Activated naive CD8-positive, alpha-beta T cell treated with anti-CD3 and anti-CD28 coated beads, Interleukin-2, amount 10 ng/mL, durations not matched to agents 7 days and 5 days (primary cell): Measurements from ENCODE around the gene NDEL1. TPM values are rescaled to one million over a fixed set of nuclear protein-coding genes. Genes with fewer than 3 reads are reported as not detected.
A peak's percentile ranks its signal among the peaks of the same experiment; 100 is the strongest.

Experiments
- ATAC-seq: fragments of 150-1000 bp; cut with Tn5 transposase; one replicate; pipeline ENCODE4 v1.10.0; 2021; ENCODE audit warnings: low read depth, moderate library complexity
- POLR2A ChIA-PET: fragments of 350-600 bp; sonication (Branson Sonifier 250); formaldehyde crosslinking; loops from one replicate; lab custom pipeline; 2021; ENCODE audit warnings: antibody characterized with exemption; lab: Charles Lee
- DNase-seq: peaks from one replicate; pipeline ENCODE4 v3.0.0; 2021
- H3K27ac Mint-ChIP-seq: one replicate; pipeline ENCODE4 v1.8.0; 2022; ENCODE audit warnings: mild to moderate bottlenecking, mixed read lengths
- H3K27me3 Mint-ChIP-seq: one replicate; pipeline ENCODE4 v1.8.0; 2022; ENCODE audit warnings: mild to moderate bottlenecking, moderate library complexity, mixed read lengths
- H3K36me3 Mint-ChIP-seq: one replicate; pipeline ENCODE4 v1.8.0; 2021; ENCODE audit warnings: mild to moderate bottlenecking, mixed read lengths
- H3K4me1 Mint-ChIP-seq: one replicate; pipeline ENCODE4 v1.8.0; 2021; ENCODE audit warnings: mixed read lengths
- H3K4me3 Mint-ChIP-seq: one replicate; pipeline ENCODE4 v1.8.0; 2022; ENCODE audit warnings: mild to moderate bottlenecking, moderate library complexity, mixed read lengths
- H3K9me3 Mint-ChIP-seq: one replicate; pipeline ENCODE4 v1.8.0; 2021; ENCODE audit warnings: mixed read lengths
- total RNA-seq, 2 experiments: library from RNA; stranded (reverse); gene quantifications; one replicate each; pipeline ENCODE4 v1.2.3, GENCODE V29; 2021

NDEL1 gene
- total RNA-seq, 2 experiments from 2014 or later, result 68.4 to 79.0 TPM

DNA sequence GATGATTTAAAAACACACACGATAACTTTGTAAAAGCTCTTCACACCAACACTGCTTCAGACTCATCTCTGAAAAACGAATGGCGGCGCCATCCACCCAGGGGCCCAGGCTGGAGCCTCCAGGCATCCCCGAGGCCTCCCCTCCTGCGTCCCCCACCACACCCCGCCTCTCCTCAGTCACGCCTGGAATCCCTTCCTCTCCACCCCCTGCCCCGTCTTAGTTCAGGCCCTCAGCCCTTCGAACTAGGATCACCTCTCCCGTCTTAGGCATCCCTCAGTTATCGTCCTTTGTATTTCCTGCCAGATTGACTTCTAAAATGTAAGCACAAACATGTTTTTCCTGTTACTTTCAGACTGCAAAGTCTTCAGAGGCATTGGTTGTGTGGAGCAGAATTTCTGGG is 58.3 kb downstream of the NDEL1 start:
- no peaks in the 10 kb centered on the region for H3K27me3 Mint-ChIP-seq
- peaks cover 11% of the 10 kb centered on the region for H3K36me3 Mint-ChIP-seq
- no peak overlapping the region for H3K27ac Mint-ChIP-seq
- DNase-seq (no peak), ATAC-seq (no peak)
- no peak overlapping the region for H3K4me3 Mint-ChIP-seq
- POLR2A ChIA-PET, result no interaction called here
- no peaks in the 10 kb centered on the region for H3K9me3 Mint-ChIP-seq
- no peaks in the 10 kb centered on the region for H3K4me1 Mint-ChIP-seq

DNA sequence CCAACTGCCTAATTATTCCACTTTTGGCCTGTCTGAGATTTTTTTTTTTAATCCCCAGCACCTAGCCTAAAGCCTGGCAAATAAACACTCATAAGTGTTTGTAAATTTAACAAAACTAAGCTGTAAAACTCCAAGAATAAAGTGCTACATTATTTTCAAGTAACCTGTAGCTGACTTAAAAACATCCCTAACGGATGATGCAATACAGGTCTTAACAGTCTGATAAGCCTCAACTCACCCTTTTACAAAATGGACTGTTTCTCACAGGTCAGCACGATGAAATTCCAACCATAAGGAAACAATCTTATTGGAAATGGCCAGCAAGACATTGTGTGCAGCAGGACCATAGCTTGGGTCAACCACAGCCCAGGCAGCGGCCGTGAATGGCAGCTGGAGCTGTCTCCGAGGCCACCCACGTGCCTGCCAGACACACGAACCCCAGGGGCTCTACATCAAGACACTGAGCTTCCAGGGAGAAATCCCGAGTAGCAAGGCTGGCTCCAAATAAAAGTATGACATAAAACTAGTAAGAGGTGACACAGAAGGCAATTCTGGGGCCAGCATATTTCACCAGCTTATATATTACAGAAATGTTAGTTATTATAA is 58.9 kb downstream of the NDEL1 start:
- H3K27ac Mint-ChIP-seq, result no peak overlapping the region
- H3K4me3 Mint-ChIP-seq, result no peak overlapping the region
- H3K4me1 Mint-ChIP-seq, result peaks cover 2% of the 10 kb centered on the region
- no peaks in the 10 kb centered on the region for H3K27me3 Mint-ChIP-seq
- DNase-seq (no peak), ATAC-seq (no peak)
- peaks cover 11% of the 10 kb centered on the region for H3K36me3 Mint-ChIP-seq
- POLR2A ChIA-PET, result no interaction called here
- no peaks in the 10 kb centered on the region for H3K9me3 Mint-ChIP-seq

DNA sequence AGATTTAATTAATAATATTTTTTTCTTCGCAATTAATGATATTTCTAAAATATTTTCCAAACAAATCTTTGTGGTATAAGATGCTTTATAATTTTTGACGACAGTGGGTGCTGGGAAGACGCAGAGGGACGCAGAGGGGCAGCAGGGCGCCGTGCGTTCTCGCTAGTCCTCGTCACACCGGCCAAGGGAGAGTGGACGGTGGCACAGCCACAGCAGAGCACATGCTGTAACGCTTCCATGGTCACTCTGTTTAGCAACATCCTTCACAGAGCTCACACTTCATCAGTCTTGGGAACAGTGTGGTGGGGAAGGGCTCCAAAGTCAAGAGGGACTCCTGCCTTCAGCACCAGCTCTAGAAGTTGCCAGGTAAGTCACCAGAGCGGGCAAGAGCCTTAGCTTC is 60.4 kb downstream of the NDEL1 start:
- H3K27me3 Mint-ChIP-seq, result no peaks in the 10 kb centered on the region
- H3K4me3 Mint-ChIP-seq, result no peak overlapping the region
- ATAC-seq (no peak), DNase-seq (no peak)
- peaks cover 4% of the 10 kb centered on the region for H3K36me3 Mint-ChIP-seq
- H3K4me1 Mint-ChIP-seq, result peaks cover 7% of the 10 kb centered on the region
- POLR2A ChIA-PET, result no interaction called here
- no peak overlapping the region for H3K27ac Mint-ChIP-seq
- H3K9me3 Mint-ChIP-seq, result no peaks in the 10 kb centered on the region

DNA sequence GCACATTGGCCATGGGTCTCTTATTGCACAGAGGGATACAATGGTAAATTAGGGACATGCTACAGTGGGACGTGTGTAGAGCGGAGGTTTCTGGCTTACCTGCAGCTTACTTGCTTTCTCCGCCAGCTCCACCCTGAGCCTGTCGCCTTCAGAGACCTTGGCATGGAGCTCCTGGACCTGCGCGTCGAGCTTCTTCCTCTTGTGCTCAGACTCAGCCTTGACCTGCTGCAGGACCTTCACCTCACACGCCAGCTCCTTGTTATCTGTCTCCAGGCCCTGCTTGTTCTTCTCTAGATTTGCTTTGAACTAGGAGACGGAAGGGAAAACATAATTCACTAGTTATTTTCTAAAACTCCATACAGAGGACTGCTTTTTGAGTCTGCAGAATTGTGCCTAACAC is 63.5 kb downstream of the NDEL1 start:
- H3K4me3 Mint-ChIP-seq, result no peak overlapping the region
- POLR2A ChIA-PET, result no interaction called here
- peaks cover 3% of the 10 kb centered on the region for H3K36me3 Mint-ChIP-seq
- ATAC-seq (no peak), DNase-seq (no peak)
- no peaks in the 10 kb centered on the region for H3K9me3 Mint-ChIP-seq
- peaks cover 7% of the 10 kb centered on the region for H3K4me1 Mint-ChIP-seq
- H3K27ac Mint-ChIP-seq, result no peak overlapping the region
- H3K27me3 Mint-ChIP-seq, result no peaks in the 10 kb centered on the region

GRCh38 chr17:8499614-8500013 is 63.9 kb downstream of the NDEL1 start:
- POLR2A ChIA-PET, result no interaction called here
- peaks cover 3% of the 10 kb centered on the region for H3K36me3 Mint-ChIP-seq
- peaks cover 7% of the 10 kb centered on the region for H3K4me1 Mint-ChIP-seq

GRCh38 chr17:8500609-8501008 is 64.9 kb downstream of the NDEL1 start:
- Mint-ChIP-seq H3K27me3 (no peaks in the 10 kb centered on the region), H3K4me1 (peaks cover 7% of the 10 kb centered on the region), H3K9me3 (no peaks in the 10 kb centered on the region), H3K36me3 (peaks cover 3% of the 10 kb centered on the region), H3K27ac (no peak overlapping the region), H3K4me3 (no peak overlapping the region)
- no peak for ATAC-seq
- DNase-seq, result no peak
- POLR2A ChIA-PET, result interaction anchor here (0.5 kb wide), 1 partner anchor 134 kb away, joined by 3 read pairs; no protein-coding TSS in a partner anchor

More at GRCh38 chr17:8499614-8500013, 63.9 kb downstream of the NDEL1 start:
- ATAC-seq (peak; percentile 75), DNase-seq (no peak)
- Mint-ChIP-seq H3K4me3 (no peak overlapping the region), H3K9me3 (no peaks in the 10 kb centered on the region), H3K27me3 (no peaks in the 10 kb centered on the region), H3K27ac (no peak overlapping the region)

- DNase-seq, result no peak
- Mint-ChIP-seq H3K27me3 (no peaks in the 10 kb centered on the region), H3K36me3 (peaks cover under 1% of the 10 kb centered on the region), H3K9me3 (no peaks in the 10 kb centered on the region), H3K4me1 (peaks cover 7% of the 10 kb centered on the region), H3K27ac (no peak overlapping the region), H3K4me3 (no peak overlapping the region)
- POLR2A ChIA-PET, result no interaction called here
- no peak for ATAC-seq
These were observed 66.4 kb downstream of the NDEL1 start for GRCh38 chr17:8502126-8502525.

GRCh38 chr17:8503368-8503767 is 67.7 kb downstream of the NDEL1 start:
- H3K27me3 Mint-ChIP-seq, result no peaks in the 10 kb centered on the region
- H3K27ac Mint-ChIP-seq, result no peak overlapping the region
- no peaks in the 10 kb centered on the region for H3K36me3 Mint-ChIP-seq
- DNase-seq (no peak), ATAC-seq (no peak)
- peaks cover 7% of the 10 kb centered on the region for H3K4me1 Mint-ChIP-seq
- H3K9me3 Mint-ChIP-seq, result no peaks in the 10 kb centered on the region
- H3K4me3 Mint-ChIP-seq, result no peak overlapping the region
- POLR2A ChIA-PET, result no interaction called here

DNA sequence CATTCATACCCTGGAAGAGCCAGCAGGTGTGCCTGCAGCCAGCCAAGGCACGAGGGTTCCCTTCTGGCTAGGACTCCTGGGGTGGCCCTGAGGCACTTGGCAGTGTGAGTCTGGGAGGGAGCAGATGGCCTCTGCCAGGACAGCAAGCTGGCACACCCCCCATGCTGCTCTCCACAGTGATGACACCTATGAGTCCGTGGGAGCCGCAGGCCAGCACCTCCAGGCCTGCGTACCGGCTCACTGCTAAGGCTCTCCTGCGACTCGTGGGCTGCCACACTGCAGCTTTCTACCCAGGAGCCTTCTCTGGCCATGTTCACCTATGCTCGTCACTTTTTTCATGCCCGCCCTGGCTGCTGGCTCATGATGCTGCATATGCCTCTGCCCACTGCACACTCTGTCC is 68.1 kb downstream of the NDEL1 start:
- H3K36me3 Mint-ChIP-seq, result no peaks in the 10 kb centered on the region
- ATAC-seq, result no peak
- no peaks in the 10 kb centered on the region for H3K27me3 Mint-ChIP-seq
- no peak overlapping the region for H3K27ac Mint-ChIP-seq
- H3K9me3 Mint-ChIP-seq, result no peaks in the 10 kb centered on the region
- no peak overlapping the region for H3K4me3 Mint-ChIP-seq
- H3K4me1 Mint-ChIP-seq, result peaks cover 7% of the 10 kb centered on the region
- POLR2A ChIA-PET, result no interaction called here
- no peak for DNase-seq

DNA sequence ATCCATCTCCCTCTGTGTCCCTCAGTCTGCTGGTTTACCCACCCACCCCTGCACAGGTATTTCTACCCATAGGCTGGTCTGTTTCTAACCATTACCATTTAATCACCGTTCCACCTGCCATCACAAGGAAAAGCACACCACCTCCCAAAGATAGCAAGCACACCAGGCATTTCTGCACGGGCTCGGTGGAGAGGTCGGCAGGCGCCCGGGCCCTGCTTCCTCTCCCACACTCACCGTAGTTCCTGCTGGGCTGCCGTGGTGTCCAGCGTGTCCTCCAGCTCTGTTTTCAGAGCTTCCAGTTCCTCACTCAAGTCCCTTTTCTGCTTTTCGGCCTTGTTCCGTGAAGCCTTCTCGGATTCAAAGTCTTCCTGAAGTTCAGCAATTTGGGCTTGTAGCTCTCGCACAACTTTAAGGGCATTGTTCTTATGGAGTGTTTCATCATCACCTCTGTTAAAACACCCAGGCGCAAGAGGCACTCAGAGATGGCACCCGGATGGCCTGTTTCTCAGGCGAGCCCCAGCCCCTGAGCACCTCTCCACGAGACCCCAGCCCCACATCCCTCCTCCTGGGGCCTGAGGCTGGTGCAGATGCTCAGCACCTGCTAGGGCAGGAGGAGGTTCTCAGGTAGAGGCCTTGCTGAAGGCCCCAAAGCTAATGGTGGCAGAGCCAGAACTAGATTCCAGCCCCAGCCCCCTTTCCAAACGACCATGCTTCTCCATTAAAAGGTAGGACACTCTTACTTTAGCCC is 69.0 kb downstream of the NDEL1 start:
- Mint-ChIP-seq H3K4me1 (peaks cover 4% of the 10 kb centered on the region), H3K9me3 (no peaks in the 10 kb centered on the region), H3K27ac (no peak overlapping the region), H3K36me3 (no peaks in the 10 kb centered on the region), H3K27me3 (no peaks in the 10 kb centered on the region), H3K4me3 (no peak overlapping the region)
- DNase-seq, result no peak
- ATAC-seq, result no peak
- POLR2A ChIA-PET, result no interaction called here

DNA sequence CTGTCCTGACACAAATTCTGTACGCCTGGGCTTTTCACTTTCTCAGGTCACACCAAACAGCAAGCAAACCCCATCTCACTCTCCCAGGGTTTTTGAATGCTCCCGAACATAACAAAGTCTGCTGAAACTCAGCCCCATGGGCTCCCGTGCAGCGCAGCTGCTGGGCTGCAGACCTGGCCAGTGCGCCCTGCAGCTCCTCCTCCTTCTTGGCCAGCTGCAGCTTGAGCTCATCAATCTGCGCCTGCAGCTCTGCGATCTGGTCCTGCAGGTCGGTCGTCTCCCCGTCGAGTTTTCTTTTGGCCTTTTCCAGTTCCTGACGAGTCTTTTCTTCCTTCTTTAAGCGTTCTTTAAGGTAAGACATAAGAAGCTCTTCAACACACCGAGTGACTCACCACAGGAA is 70.5 kb downstream of the NDEL1 start:
- no peaks in the 10 kb centered on the region for H3K36me3 Mint-ChIP-seq
- POLR2A ChIA-PET, result interaction anchor here (0.7 kb wide), 1 partner anchor 300 kb away, joined by 4 read pairs; no protein-coding TSS in a partner anchor
- DNase-seq, result no peak
- H3K4me3 Mint-ChIP-seq, result no peak overlapping the region
- no peak for ATAC-seq
- H3K9me3 Mint-ChIP-seq, result no peaks in the 10 kb centered on the region
- no peaks in the 10 kb centered on the region for H3K27me3 Mint-ChIP-seq
- no peak overlapping the region for H3K27ac Mint-ChIP-seq
- H3K4me1 Mint-ChIP-seq, result no peaks in the 10 kb centered on the region

DNA sequence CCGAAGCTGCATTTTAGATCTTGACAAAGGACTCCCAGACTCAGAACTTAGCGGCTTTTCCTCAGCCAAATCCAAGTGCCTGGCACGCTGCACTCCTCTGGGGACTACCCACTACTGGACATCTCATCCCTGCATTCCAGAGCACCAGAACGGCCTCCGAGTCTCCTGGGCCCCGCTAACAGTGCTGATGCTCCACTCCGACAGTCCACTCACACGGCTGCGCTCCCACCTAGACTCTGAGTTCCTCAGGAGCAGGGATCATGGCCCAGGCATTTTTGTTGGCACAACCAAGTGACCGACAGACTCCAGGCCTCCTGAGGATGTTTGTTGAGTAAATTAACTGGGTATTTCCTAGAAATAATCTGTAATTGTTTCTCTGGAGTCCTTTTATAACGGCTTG is 79.1 kb downstream of the NDEL1 start:
- no peak for DNase-seq
- Mint-ChIP-seq H3K9me3 (no peaks in the 10 kb centered on the region), H3K4me1 (no peaks in the 10 kb centered on the region), H3K27ac (no peak overlapping the region), H3K4me3 (no peak overlapping the region), H3K36me3 (peaks cover 3% of the 10 kb centered on the region), H3K27me3 (no peaks in the 10 kb centered on the region)
- POLR2A ChIA-PET, result no interaction called here
- no peak for ATAC-seq
